SKM-1 treated with dmso at 0.1 percent for 144 hours (cell line): ENCODE results near the gene IGSF8.

Source experiments
- DNase-seq: peaks from one replicate; lab custom pipeline; 2025; ENCODE audit not compliant: unreplicated experiment; lab: John Stamatoyannopoulos, UW

The IGSF8 gene

DNA sequence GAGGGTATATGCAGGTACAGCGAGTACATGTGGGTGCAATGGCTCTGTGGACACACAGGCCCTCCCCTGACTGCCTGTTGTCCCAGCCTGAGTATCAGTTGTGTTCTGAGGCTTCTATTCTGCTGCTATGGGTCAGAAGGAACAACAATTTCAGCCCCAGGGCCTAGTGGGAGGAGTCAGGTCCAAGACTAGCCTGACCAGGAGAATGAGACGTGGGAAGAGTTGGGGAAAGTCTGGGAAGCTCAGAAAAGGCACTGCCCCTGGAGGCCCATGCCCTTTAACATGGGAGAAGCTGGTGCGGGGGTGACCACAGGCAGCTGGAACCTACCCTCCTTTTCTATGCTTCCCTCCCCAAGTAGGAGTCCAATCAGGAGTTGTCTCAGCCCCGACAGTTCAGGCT, 7.7 kb downstream of the IGSF8 start:
- DNase-seq, result no peak

DNA sequence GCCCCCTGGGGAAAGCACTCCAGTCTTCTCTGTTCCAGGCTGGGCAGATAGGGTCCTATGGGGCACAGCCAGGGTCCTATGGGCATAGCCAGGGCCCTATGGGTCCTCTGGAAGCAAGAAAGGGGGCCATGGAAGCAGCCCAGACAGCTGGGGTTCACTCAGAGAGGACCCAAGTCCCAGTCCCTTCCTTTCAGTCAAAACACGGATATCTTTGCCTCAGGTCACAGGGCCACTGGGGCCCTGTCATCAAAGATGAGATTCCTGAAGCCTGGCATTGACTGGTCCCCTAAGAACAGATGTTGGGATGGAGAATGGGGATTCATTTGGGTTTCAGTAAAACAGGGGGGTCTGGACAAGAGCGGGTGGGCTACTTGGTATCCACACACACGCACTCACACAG, 8.5 kb downstream of the IGSF8 start:
- DNase-seq, result no peak

DNA sequence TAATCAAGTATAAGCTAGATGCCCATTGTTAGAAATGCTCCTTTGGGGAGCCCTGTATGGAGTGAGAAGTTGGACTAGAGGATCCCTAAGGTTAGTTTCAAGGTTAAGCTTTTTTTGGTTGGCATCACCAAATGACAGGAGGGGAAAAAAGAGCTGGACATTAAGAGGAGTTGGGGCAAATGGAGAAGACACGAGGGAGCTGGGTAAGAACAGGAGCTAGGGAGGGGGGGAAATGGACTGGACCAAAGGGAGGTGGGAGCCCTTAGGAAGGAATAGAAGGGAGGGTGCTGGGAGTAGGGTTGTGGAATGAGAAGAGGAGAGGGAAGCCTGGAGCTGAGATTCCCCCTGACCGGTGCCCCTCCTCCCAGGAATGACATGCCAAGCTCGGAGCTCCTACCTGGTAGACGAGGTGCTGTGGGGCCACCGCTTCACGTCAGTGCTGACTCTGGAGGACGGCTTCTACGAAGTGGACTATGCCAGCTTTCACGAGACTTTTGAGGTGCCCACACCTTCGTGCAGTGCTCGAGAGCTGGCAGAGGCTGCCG, 11.2 kb downstream of the IGSF8 start:
- no peak for DNase-seq

DNA sequence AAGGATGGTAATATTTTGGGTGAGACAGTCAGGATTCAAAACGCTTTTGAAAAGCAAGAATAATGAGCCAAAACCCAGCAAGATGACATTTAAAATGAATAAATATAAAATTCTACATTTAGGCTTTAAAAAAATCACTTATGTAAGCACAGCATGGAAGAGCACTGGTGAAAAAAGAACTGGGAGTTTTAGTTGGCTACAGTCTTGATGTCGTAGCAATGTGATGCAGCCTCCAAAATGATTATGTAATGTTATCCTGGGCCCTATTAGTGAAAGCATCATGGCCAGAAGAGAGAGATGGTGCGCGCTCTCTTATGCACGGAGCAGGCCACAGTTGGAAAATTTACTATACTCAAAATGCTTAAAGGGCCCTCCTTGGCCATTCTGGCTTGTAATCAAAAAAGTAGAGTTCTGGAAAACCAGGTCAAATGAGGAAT, 11.9 kb downstream of the IGSF8 start:
- no peak for DNase-seq

DNA sequence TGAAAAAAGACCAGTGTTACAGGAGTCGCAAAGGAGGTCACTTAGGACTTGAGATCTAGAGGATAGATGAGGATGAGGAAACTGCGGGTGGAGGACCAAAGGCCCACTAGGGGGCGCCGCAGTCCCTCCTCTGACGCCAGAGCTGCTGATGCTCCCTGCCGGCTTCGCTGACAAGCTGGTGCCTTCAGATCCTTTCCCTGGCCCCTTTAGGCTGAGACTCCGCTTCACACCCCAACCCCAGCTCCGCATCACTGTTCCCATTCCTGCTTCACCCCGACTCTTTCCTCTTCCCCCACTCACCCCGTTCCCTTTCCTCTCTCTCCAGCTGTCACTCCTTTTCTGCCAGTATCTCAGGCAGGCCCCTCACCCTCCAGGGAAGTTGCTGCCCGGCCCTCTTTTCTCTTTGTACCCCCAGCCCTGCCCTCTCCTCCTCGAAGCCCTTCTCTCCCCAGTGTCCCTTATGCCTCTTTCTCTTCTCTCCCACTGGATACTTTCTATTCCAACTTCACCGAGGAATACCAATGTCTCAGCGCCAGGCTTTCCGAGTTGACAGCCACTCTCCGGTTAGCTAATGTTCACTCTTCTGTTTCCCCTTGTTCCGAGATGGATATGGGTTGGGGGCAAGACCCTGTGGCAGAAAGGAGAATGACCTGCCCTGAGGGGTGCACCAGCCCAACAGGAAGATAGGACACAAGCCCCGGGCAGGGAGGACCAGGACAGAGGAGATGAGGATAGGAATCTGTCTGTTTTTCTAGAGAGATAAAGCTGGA, 12.5 kb downstream of the IGSF8 start:
- DNase-seq, result peak; percentile 92

DNA sequence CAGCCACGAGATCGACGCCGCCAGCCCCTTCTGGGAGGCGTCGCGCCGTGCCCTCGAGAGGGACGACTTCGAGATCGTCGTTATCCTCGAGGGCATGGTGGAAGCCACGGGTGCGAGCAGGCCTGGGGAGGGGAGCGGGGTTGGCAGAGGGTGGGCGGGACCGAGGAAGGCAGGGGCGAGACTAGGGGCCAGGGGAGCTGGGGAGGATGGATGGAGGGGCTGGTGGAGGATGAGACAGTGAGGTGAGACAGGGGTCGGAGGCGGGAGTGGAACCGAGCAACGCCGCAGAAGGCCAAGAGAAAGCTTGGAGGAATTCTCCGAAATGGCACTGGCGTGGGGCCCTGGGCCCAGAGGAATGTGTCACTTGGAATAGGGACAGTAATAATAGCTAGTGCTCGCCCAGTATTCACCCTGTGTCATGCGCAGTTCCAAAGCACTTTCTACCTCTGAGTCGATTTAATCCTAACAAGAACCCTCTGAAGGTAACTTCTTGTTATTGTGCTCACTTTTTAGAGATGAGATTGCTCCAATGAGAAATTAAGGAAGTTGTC, 13.6 kb downstream of the IGSF8 start:
- no peak for DNase-seq

DNA sequence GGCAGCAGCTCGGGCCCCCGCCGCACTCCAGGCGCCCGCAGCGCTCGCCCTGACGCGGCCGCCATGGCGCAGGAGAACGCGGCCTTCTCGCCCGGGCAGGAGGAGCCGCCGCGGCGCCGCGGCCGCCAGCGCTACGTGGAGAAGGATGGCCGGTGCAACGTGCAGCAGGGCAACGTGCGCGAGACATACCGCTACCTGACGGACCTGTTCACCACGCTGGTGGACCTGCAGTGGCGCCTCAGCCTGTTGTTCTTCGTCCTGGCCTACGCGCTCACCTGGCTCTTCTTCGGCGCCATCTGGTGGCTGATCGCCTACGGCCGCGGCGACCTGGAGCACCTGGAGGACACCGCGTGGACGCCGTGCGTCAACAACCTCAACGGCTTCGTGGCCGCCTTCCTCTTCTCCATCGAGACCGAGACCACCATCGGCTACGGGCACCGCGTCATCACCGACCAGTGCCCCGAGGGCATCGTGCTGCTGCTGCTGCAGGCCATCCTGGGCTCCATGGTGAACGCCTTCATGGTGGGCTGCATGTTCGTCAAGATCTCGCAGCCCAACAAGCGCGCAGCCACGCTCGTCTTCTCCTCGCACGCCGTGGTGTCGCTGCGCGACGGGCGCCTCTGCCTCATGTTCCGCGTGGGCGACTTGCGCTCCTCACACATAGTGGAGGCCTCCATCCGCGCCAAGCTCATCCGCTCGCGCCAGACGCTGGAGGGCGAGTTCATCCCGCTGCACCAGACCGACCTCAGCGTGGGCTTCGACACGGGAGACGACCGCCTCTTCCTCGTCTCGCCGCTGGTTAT, 14.2 kb downstream of the IGSF8 start:
- no peak for DNase-seq

DNA sequence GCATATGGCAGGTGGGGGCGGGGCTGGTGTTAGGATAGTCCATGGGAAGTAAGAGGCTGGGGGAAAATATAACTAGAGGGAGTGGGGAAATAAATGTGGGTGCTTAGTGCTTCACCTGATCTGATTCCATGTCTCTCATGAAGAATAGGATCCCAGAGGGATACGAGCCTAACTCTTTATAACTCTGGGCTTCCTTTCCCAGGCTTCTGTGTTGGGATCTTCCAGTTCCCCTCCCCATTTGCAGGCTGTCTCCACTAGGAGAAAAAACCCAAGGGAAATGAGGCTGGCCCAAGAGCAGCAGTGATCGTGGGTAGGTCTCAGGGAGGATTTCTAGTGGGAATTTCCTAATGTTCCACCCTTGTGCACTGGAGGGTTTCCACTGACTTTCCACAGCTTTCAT, 15.5 kb downstream of the IGSF8 start:
- DNase-seq, result no peak

DNA sequence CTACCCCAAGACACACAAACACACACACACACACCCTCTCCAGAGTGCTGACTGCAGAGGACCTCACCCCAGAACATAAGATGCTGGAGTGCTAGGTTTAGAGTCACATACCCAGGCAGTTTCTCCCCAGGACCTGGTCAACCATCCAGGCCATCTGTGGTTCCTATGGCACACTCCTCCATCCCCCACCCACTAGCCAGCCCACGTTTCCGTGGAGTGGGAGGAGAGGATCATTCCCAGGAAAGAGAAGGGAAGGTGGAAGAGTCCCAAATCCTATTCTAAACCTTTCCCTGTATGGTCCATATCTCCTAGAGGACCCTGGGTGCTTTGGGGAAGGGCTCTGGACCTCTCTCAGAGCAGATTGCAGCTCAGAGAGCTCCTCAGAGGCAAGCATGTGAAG, 15.9 kb downstream of the IGSF8 start:
- no peak for DNase-seq

DNA sequence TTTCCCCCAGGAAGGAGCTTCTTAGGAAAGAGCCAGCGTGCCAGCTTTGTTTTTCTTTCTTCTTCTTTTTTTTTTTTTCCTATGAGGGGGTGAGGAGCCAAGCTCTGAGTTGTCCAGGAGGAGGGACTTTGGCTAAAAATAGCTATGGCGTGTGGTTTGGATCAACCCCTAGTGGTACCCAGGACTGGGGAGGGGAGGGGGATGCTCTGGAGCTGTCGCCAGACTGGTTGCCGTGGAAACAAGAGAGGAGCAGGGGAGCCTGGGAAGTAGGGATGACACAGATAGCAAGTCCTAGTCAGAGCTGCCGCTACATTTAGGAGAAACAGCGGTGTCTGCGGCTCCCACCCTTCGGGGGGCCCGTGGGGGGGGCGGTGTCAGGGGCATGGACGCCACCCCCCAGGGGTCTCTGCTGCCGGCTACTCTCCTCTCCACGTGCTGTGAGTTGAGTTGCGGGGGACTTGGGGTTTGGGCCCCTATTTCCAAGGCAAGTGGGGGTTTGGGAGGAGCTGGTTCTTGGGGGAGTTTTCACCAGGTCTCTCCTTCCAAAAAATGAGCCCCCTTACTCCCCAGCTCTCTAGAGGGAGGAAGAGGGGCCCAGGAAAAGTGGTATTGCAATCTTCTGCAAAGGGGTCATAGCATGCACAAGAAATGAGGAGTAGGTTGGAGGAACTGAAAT, 17.0 kb downstream of the IGSF8 start, which contains the start of gene KCNJ9:
TSS of gene KCNJ9 (plus strand) at position 278 of the 676 bp plus-strand sequence. CDS start 2,493 bp downstream, outside the sequence.
- no peak for DNase-seq

DNA sequence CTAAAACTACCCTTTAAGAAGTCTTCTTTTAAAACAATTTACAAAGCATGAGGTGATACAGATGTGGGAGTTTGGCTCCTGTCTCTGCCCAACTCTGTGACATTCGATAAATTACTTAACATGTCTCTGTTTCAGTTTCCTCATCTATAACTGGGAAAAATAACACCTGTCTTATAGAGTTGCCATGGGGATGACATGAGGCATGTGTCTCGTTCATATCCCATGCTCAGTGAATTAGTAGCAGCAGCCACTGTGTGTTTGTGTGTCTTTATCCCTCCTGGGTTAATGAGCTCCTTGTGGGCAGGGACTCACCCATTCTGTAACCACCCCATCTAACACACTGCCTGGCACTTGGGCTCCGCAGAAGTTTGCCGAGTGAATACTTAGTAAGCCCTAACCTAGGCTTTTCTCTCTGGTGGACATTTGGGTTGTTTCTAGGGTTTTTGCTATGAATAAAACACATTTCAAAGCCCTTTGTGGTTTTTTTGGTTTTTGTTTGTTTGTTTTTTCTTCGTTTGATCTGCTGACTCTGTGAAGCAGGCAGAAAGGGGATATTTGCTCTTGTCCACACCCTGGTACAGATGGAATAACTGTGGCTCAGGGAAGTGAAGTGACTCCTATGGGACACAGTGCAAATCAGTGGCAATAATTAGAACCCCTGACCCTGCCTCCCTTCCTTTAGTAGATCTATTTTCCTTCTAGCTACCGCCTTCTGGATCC, 17.9 kb downstream of the IGSF8 start:
- DNase-seq, result no peak

DNA sequence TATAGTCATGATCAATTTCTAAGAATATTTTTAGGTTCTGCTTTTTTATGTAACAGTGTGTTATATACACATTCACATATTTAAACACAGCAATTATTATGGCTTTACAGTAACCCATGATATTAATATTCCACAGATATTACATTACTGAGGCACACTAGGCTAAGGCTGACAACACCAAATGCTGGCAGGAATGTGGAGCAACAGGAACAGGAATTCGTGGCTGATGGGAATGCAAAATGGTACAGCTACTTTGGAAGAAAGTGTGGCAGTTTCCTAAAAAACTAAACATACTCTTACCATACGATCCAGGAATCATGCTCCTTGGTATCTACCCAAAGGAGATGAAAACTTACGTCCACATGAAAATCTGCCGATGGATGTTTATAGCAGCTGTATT, 19.0 kb downstream of the IGSF8 start:
- DNase-seq, result no peak

DNA sequence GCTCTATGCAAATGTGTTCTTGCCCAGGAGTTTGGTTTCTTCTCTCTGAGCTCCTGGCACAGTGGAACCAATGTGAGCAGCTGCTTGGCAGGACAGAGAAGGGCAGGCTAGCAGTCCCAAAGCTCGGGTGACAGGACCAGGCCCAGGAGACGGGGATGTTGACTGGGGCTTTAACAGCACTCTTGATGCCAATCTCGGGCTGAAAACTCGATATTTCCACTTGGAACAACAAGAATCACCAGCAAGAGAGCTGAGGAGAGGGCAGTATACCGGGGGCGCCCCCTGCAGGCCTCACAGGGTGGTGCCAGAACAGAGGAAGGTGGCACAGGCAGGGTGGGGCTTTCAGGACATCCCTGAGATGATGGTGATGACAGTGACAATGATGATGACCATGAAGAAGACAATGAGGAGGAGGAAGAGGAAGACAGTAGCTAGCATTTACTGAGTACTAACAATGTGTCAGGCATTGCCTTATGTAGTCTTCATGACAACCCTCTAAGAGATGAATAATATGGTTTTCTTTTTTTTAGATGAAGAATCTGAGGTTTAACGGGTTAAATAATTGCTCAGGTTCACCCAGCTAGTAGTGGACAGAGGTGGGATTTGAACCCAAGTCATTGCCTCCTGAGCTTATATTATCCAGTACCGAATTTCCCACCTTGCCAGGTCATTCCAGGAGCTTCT, 19.8 kb downstream of the IGSF8 start:
- DNase-seq, result peak; percentile 79

DNA sequence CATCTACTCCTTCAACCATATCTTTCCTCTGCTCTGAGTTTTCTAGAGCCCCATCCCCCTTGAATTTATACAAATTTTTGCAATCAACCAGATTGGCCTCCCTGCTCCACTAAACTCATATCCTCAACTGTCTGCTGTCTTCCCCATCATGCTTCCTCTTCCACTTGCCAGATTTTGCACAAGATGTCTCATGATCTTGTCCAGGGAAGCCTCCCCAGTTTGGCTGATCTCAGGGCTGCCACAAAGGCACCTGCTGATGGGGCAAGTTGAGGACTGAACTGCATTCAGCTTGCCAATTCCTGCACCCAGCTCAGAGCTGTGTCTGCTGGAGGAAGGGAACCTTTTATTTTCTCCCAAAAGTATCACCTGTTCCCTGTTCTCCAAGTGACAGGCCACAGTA, 20.9 kb downstream of the IGSF8 start:
- DNase-seq, result no peak

DNA sequence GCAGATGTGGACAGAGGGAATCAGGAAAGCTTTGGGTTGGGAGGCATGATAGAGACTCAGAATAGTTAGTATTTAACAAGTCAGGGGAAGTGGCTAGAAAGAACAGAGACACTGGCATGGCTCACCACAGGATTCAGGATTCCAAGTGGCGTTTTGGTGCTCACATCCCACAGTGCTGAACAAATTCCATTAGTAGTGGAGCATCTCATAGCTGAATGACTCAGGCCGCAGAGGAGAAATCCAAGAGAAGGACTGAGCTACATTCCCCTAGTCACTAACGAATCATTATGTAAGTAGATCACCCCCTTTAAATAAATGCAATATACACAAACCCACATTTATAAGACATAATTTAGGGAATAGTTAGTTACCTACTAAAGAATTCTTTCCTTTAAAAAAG, 22.1 kb downstream of the IGSF8 start:
- DNase-seq, result no peak

DNA sequence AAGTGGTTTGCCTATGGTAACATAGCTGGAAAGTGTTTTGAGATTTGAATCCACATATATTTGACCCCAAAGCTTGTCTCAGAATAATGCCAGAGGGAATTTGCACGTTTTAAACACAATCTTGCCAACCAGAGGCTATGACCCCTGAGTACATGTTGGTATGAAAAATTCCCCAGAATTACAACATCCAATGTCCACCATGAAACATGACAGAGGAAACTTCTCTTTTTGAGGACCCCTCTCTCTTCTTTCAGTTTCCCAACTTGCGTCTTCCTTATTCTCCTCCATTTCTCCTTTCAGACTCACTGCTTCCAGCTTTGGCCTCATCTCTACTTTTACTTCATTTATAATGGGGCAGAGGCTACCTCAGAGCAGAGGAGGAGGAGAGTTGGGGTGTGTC, 22.6 kb downstream of the IGSF8 start:
- DNase-seq, result no peak

DNA sequence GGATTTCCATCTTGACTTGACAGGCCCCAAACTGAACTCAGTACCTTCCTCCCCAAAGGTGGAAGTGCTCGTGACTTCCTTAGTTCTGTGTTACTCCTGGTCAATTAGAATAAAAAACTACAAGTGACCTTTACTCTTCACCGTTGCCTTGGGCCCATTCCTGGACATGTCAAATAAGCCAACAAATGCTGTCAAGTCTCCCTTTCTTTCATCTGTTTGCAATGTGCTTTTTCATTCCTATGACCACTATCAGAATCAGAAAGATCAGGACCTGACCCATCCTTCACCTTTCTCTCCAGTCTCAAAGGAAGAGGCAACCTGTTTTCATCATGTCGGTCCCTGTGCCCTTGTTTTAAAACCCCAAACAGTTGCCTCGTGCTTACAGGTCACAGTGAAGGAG, 23.6 kb downstream of the IGSF8 start:
- no peak for DNase-seq

DNA sequence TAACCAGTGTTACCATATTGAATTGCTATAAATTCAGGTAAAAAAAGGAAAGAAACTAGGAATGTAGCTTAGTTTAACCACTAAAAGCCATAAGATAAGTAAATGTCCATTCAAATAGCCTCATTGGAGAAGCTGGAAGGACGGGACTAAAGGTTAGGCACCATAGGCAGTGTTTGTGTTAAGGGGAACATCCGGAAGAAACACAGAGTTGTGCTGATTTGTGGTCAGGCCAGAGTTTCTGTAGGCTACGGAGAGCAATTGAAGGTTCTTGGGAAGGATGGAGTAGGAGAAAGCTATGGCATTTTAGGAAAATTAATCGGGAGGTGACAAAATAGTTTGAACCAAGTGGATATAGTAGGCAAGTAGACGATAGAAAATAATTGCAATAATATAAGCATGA, 27.1 kb downstream of the IGSF8 start:
- no peak for DNase-seq

DNA sequence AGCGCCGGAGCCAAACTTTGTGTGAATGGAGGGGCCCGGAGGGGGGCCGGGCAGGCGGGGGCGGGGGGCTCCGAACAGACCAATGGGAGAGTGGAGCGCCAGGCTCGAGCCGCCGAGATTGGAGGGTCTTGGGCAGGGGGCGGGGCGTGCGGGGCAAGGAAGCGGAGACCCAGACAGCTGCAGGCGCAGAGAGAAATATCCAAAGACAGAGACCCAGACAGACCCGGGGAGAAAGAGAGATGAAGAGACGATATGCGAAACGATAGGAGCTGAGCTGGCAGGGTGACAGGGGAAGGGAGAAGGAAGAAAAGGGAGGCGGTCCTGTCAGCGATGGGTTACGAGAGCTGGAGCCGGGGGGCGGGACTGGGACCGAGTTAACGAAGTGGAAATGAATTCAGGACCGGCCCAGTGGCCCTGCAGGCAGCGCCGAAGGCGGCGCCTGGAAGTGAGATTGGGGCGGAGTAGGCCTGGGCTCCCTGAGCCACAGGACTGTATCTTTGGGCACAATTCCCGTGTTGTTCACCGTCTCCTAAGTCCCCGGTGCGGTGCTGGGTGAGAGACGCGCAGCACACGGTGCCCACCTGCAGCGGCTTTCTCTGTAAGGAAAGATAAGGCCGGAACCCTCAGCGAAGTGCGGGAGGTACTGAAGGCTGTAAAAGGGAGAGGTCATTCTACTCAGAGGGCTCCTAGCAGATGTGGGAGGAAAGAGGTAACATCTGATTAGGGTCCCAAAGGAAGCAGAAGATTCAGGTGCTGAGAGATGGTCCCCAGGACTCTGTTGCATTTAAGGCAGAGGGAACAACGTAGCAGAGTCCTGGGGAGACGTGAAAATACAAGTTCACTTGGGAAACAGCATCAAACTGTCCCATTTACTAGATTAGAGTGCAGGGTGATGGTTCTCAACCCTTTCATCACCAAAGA, 27.9 kb downstream of the IGSF8 start:
- DNase-seq, result no peak
